Skeletal muscle satellite cell (primary cell): Measurements from ENCODE around the gene CRISPLD2. TPM values are rescaled to one million over a fixed set of nuclear protein-coding genes. Genes with fewer than 3 reads are reported as not detected.

Experiments
- H3K27me3 ChIP-seq: 2 replicates; pipeline ENCODE4 v1.7.0; 2013; ENCODE audit warnings: low read length; ENCODE audit not compliant: control insufficient read depth, insufficient read depth
- H3K36me3 ChIP-seq: 2 replicates; pipeline ENCODE4 v1.7.0; 2013; ENCODE audit warnings: mild to moderate bottlenecking, control low read depth, low read length; ENCODE audit not compliant: insufficient read depth
- H3K4me1 ChIP-seq: 2 replicates; pipeline ENCODE4 v1.7.0; 2013; ENCODE audit warnings: low read length; ENCODE audit not compliant: control insufficient read depth, insufficient read depth
- H3K4me2 ChIP-seq: 2 replicates; pipeline ENCODE4 v1.7.0; 2013; ENCODE audit warnings: mild to moderate bottlenecking, low read length
- H3K4me3 ChIP-seq: 2 replicates; pipeline ENCODE4 v1.7.0; 2013; ENCODE audit warnings: low read length
- H3K9ac ChIP-seq: 2 replicates; pipeline ENCODE4 v1.7.0; 2013; ENCODE audit warnings: mild to moderate bottlenecking, low read depth, low read length, moderate library complexity
- H3K9me3 ChIP-seq: replicated peaks from 2 replicates; pipeline ENCODE4 v1.7.0; 2013; ENCODE audit warnings: mild to moderate bottlenecking, control low read depth, low read length
- total RNA-seq: library from RNA; depleted of rRNA; stranded (reverse); fragments of >200 nt; gene quantifications from 2 replicates; pipeline ENCODE4 v1.2.3, GENCODE V29; 2012; rRNA removed

Gene CRISPLD2
- 26.4 and 46.7 TPM in 2 replicates for total RNA-seq

DNA sequence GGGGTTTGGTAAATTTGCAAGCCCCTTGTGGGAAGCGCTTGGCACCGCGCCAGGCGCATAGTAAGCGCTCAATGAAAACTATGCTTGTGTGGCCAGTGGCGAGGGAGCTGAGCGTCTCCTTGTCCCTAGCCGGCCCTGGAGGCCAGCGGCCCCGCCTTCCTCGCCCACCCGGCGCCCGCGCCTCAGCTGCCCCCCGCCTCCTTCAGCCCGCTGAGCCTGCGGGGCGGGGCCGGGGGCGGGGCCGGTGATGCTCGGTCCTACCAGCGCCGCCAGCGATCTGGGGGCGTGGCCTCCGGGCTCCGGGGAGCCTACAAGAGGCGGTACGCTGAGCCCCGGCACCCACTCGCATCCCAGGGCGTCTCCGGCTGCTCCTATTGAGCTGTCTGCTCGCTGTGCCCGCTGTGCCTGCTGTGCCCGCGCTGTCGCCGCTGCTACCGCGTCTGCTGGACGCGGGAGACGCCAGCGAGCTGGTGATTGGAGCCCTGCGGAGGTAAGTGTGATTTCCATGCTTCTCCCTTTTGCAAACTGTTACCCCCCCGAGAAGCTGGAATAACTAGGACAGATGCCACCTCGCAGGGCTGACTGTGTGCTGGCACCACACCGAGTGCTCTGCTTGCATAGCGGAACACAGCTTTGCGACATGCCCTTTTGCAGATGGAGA is at the start of gene CRISPLD2:
Gene CRISPLD2, plus strand, starts transcription at position 342 of the 661 bp plus-strand sequence. CDS start 18,511 bp downstream, outside the sequence.
- H3K4me1 ChIP-seq, result peaks cover 41% of the 10 kb centered on the region

DNA sequence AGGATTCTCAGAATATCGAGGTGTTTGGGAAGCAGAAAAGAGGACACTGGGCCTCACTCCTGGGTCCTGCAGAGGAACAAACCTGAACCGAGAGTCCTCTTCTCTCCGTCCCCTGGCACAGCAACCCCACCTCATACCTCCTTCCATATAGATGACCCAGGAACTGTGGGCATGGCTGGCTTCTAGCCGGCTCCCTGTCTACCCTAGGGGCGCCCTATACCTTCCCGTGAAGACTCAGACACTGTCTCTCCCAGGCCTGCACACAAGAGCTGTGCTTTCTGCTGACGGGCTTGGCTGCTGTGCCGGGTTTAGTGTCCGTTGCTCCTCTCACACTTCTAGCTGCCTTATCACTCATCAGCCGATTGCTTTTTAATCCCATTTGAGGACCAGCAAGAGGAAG is 46.5 kb upstream of the CRISPLD2 start:
- Histone ChIP-seq H3K4me1 (peaks cover 11% of the 10 kb centered on the region), H3K36me3 (peaks cover 74% of the 10 kb centered on the region)

More for the DNA sequence above, at the start of gene CRISPLD2:
- H3K9ac ChIP-seq, result peak within 1 kb of the TSS; percentile 76
- H3K4me2 ChIP-seq, result peak within 1 kb of the TSS; percentile 92
- no peaks in the 10 kb centered on the region for H3K9me3 ChIP-seq
- peak within 1 kb of the TSS; percentile 82 for H3K4me3 ChIP-seq
- peaks cover 10% of the 10 kb centered on the region for H3K27me3 ChIP-seq
- no peaks in the 10 kb centered on the region for H3K36me3 ChIP-seq

DNA sequence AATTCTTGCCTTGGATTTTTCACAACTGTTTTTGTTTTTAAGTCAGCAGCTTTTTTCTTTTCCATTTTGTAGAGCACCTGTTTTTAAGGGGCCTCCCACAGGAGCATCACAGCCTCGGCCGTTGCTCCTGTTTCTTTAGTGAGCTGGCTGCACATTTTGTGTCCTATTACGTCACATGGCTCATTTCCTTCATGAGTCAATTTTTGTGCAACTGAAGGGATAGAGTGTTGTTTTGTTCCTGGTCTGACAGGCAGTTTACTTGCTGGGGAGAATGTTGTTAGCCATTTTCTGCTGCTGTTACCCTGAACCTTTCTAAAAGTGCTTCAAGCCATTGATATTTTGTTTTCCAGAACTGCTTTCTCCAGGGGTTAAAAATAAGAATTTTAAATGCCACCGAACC is 45.0 kb upstream of the CRISPLD2 start:
- Histone ChIP-seq H3K27me3 (no peaks in the 10 kb centered on the region), H3K36me3 (peaks cover 72% of the 10 kb centered on the region), H3K4me1 (peaks cover 11% of the 10 kb centered on the region), H3K9ac (peak overlapping the region; percentile 60), H3K9me3 (no peaks in the 10 kb centered on the region), H3K4me2 (no peak overlapping the region), H3K4me3 (no peak overlapping the region)

More for the DNA sequence above, 46.5 kb upstream of the CRISPLD2 start:
- Histone ChIP-seq H3K9ac (no peak overlapping the region), H3K4me2 (no peak overlapping the region), H3K27me3 (no peaks in the 10 kb centered on the region), H3K4me3 (no peak overlapping the region), H3K9me3 (no peaks in the 10 kb centered on the region)

GRCh38 chr16:84775262-84775810 is 44.4 kb upstream of the CRISPLD2 start:
- Histone ChIP-seq H3K9ac (peak overlapping the region; percentile 60), H3K9me3 (no peaks in the 10 kb centered on the region), H3K4me3 (no peak overlapping the region), H3K4me2 (no peak overlapping the region), H3K27me3 (no peaks in the 10 kb centered on the region), H3K36me3 (peaks cover 75% of the 10 kb centered on the region), H3K4me1 (peaks cover 11% of the 10 kb centered on the region)

- no peak overlapping the region for H3K9ac ChIP-seq
- no peaks in the 10 kb centered on the region for H3K27me3 ChIP-seq
- H3K9me3 ChIP-seq, result no peaks in the 10 kb centered on the region
- no peak overlapping the region for H3K4me3 ChIP-seq
- peaks cover 68% of the 10 kb centered on the region for H3K36me3 ChIP-seq
- no peak overlapping the region for H3K4me2 ChIP-seq
- peaks cover 11% of the 10 kb centered on the region for H3K4me1 ChIP-seq
Measured at GRCh38 chr16:84777435-84777834, 42.4 kb upstream of the CRISPLD2 start.

- no peaks in the 10 kb centered on the region for H3K27me3 ChIP-seq
- H3K9ac ChIP-seq, result no peak overlapping the region
- H3K4me1 ChIP-seq, result peaks cover 11% of the 10 kb centered on the region
- H3K4me3 ChIP-seq, result no peak overlapping the region
- peaks cover 55% of the 10 kb centered on the region for H3K36me3 ChIP-seq
- no peak overlapping the region for H3K4me2 ChIP-seq
- no peaks in the 10 kb centered on the region for H3K9me3 ChIP-seq
Measured at GRCh38 chr16:84778720-84779119, 41.1 kb upstream of the CRISPLD2 start.

DNA sequence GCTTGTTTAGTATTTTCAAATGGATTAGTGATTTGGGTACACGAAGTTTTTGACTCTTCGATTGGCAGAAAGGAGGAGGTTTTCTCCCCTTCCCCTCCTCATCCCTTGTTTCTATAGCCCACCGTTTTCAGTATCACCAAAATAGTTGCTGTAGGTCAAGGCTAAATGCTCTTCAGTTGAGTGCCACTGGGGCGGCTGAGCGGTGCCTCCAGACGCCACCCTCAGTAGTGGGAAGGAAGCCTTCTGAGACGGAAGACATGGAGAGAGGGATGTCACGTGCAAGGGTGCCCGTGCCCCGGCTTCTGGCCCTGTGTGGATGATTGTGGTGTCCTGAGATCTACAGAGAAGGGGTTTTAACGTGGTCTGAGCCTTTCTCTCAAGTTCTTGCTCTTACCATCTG is 39.7 kb upstream of the CRISPLD2 start:
- Histone ChIP-seq H3K4me3 (no peak overlapping the region), H3K9ac (no peak overlapping the region), H3K4me1 (peaks cover 6% of the 10 kb centered on the region), H3K4me2 (no peak overlapping the region), H3K36me3 (peaks cover 54% of the 10 kb centered on the region), H3K9me3 (no peaks in the 10 kb centered on the region), H3K27me3 (no peaks in the 10 kb centered on the region)

DNA sequence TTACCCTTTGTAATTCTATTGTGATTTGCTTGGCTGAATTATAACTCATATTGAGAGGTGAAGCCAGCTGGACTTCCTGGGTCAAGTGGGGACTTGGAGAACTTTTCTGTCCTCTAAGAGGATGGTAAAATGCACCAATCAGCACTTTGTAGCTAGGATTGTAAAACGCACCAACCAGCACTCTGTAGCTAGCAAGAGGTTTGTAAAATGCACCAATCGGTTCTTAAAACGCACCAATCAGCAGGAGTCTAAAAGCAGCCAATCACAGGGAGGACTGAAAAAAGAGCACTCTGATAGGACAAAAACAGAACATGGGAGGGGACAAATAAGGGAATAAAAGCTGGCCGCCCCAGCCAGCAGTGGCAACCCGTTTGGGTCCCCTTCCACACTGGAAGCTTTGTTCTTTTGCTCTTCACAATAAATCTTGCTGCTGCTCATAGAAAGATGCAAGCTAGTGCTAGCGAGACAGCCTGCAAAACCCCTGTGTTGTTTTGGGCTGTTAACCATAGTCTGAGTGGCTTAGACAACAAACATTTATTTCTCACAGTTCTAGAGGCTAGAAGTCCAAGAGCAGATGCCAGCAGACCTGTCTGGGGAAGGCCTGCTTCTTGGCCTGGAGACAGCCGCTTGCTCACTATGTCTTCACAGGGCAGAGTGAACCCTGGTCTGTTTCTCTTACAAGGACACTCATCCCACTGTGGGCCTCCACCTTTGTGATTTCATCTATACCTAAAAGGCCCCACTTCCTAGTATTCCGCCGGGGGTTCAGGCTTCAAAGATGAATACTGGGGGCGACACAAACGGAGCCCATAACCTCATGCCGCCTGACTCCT is 39.0 kb upstream of the CRISPLD2 start:
- H3K36me3 ChIP-seq, result peaks cover 47% of the 10 kb centered on the region

DNA sequence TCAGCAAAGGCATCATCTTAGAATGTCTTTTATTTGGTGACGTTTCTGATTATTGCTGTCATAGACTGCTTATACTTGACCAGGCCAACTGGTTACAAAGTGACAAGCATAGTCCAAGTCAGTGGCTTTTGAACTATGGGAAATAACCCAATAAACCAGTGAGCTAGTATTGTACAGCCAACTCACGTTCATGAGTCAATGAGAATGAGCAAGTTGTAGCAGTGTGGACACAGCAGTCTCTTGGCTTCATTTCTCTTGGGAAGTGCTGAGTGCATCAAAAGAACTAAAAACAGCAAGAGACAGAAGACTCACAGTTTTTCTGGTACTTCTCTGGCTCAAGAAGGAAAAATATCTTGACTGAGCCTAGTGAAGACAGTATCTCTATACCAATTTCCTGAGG is 36.9 kb upstream of the CRISPLD2 start:
- no peak overlapping the region for H3K9ac ChIP-seq
- no peaks in the 10 kb centered on the region for H3K4me1 ChIP-seq
- no peak overlapping the region for H3K4me2 ChIP-seq
- no peak overlapping the region for H3K4me3 ChIP-seq
- peaks cover 27% of the 10 kb centered on the region for H3K36me3 ChIP-seq
- no peaks in the 10 kb centered on the region for H3K9me3 ChIP-seq
- H3K27me3 ChIP-seq, result no peaks in the 10 kb centered on the region

More for the DNA sequence above, 39.0 kb upstream of the CRISPLD2 start:
- Histone ChIP-seq H3K4me3 (no peak overlapping the region), H3K9ac (no peak overlapping the region), H3K27me3 (no peaks in the 10 kb centered on the region), H3K4me1 (no peaks in the 10 kb centered on the region), H3K9me3 (no peaks in the 10 kb centered on the region), H3K4me2 (no peak overlapping the region)

DNA sequence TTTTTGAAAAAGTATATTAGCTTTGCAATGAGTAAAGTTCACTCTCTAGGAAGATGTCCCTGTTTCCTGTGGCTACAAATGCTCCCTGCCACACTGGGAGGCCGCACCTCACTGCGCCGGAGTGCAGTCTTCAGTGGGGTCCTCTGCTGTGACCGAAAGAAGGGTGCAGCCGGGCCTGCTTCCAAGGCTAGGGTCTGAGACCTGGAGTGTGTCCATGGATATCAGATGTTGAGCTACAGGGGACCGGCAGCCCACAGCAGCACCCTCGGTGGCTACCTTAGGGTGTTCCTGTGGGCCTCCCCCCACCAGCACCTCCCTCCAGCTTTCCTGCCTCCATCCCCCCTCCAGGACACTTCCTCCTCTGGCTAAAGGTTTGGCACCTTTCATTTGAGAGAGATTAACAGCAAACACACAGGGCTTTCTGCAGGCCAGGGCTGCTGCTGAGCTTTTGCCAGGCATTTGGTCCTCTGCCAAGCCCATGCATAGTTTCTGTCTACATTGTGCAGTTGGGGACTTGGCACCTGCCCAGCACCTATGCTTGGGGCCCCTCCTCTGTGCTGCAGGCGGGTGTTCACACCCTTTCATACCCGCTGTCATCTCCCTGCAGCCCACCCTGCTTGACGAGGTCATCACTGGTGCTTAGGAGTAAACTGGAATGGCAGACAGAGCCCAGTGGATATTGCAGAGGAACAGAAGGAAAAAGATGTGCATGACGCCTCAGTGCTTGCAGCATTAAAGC is 33.8 kb upstream of the CRISPLD2 start:
- Histone ChIP-seq H3K9ac (no peak overlapping the region), H3K4me2 (no peak overlapping the region), H3K27me3 (no peaks in the 10 kb centered on the region), H3K36me3 (no peaks in the 10 kb centered on the region), H3K4me3 (no peak overlapping the region), H3K9me3 (no peaks in the 10 kb centered on the region), H3K4me1 (no peaks in the 10 kb centered on the region)
